ENCODE data around the gene FFAR4. TPM values are rescaled to one million over a fixed set of nuclear protein-coding genes. Genes with fewer than 3 reads are reported as not detected.

Gene FFAR4
- total RNA-seq, 1 donor from 2014 or later = not detected

DNA sequence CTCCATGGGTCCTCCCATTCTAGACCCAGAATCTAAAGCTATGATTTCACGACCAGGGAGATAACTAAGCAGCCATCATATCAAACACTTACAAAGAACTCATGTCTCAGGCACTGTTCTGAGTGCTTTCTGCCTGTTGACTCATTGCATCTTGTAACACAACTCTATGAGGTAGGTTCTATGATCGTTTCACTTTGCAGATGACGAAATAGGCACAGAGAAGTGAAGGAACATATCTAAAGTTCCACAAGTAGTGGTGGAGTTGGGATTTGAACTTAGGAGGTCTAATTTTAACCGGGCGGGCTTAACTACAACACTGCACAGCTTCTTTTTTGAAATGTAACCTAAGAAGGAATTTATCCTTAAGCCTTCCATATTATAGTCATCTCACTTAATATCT lies 31.7 kb downstream of the FFAR4 start:
- DNase-seq (ENCODE audit: extremely low read depth, low read depth, low spot score) = no peak

DNA sequence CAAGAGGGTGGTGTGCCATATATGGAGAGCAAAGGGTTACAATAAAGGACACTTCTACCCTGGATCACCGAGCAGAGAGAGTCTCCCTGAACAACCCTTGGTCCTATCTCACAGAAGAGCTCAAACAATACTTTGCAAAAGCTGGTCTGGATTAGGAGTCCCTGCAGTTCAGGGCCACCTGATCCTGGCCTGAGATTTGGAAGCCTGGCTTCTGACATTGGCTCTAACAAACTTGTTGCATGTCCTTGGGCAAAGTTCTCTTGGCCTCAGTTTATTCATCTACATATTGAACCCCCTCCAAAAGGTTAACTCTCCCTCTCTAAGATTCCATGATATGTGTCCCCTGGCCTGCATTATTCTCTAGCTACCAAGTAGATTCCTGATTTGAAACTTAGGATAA lies 32.9 kb downstream of the FFAR4 start:
- no peak for DNase-seq (ENCODE audit: extremely low read depth, low read depth, low spot score)

DNA sequence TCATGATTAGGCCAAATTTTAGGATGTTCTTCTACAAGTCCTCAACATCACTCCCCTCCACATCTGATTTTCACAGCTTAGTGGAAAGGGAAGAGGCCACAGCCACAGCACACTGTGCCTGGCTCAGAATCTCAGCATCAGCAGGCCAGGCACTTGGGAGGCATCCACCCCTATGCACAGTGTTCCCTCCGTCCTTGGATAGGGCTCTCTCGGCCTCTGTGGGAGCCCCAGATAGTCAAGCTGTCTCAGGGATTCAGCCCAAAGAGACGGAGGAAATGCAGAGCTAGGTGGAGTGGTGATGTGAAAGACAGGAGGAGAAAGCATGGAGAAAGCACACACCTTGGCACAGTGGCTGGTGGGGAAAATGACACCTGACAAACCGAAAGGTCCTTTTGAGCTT lies 33.3 kb downstream of the FFAR4 start:
- DNase-seq (ENCODE audit: extremely low read depth, low read depth, low spot score) = no peak

DNA sequence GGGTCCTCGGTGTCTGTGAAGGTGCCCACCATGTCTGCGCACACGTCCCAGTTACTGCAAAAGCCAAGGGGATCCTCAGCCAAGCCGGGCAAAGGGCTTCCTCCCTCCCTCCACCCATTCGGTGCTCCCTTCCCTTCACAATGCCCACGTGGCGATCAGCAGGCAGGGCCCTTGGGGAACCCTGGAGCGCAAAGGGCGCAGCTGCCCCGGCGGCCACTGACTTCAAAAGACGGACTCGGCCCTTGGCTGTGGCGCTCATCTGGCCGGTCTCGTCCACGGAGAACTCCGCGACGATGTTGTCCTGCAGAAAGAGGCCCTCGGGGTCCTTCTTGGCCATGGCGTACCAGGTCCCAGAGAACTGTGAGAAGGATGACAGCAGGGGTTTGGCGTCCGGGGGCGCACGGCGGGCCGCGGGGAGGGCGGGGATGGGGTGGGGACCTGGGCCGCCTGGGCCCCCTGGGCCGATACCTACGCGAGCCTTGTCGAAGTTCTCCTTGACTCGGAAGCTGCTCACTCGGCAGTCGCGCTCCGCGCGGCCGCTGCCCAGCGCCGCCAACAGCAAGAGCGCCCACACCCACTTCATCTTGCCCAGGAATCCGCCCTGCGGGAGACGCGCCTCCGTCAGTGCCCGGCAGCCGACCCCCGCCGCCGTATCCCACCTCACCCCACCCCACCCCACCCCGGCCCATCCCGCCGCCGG lies 34.1 kb downstream of the FFAR4 start:
- no peak for DNase-seq (ENCODE audit: extremely low read depth, low read depth, low spot score)

DNA sequence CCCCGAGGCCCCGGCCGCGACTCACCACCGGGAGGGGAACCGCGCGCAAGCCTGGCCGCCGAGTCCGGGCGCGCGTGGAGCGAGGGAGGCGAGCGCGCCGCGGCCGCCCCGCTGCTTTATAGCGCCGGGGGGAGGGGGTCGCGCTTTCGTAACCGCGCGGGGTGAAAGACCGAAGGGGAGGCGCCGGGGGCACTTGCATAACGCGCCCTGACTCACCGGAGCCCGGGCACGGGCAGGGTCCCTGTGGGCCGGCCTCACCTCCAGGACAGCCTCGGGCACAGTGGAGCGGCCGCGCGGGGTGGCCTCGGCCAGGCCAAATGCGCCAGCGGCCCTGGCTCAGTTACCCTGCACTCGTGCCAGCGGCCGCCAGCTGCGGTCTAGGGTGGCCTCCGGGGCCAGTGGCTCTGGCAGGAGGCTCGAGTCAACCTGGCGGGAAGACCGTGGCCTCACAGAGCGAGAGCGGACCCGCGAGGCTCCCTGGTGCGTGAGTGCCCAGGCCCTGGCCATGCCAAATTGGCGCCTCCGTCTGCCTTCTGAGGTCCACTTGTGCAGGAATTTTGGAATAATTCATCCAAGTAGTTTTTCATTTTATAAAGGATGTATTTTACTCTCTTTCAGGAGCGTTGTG lies 34.8 kb downstream of the FFAR4 start, which contains the start of gene RBP4:
Gene RBP4 (minus strand): TSS at position 90 of the 628 bp plus-strand sequence. CDS start 207 bp downstream, outside the sequence.
- DNase-seq (ENCODE audit: extremely low read depth, low read depth, low spot score) = no peak

DNA sequence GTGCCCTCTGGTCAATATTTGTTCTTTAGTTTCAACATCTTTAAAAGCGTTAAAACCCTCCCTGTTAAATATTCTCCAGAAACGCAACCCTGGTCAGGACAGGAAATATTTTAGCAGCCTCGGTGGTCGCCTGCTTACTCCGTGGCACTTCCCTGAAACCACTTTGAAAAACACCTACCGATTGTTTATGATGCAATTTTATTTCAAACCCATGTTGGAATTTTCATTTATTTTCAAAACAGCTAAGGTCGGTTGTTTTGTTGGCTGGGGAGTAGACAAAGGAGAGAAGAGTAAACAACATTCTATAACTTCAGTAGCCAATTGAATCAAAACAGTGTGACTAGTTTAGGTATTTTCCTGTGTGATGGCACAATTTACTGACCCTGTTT lies 35.3 kb downstream of the FFAR4 start:
- DNase-seq (ENCODE audit: extremely low read depth, low read depth, low spot score) = no peak

DNA sequence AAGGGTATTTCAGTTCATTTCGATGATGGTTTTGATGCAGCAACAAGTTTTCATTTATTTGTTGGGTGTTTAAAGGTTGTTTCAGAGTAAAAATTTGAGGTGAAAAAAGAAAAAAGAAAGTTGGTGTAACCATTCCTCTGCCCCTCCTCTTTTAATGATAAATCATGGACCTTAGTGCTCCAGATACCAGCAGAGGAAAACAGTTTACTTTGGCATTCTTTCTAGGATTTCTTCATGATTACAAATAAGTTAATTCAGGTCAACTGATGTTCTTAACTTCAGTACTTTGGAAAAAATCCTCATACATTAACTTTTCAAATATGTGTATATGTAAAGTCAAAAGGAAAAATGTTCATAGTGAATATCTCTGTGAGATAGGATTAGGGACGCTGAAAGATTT lies 36.6 kb downstream of the FFAR4 start:
- no peak for DNase-seq (ENCODE audit: extremely low read depth, low read depth, low spot score)

DNA sequence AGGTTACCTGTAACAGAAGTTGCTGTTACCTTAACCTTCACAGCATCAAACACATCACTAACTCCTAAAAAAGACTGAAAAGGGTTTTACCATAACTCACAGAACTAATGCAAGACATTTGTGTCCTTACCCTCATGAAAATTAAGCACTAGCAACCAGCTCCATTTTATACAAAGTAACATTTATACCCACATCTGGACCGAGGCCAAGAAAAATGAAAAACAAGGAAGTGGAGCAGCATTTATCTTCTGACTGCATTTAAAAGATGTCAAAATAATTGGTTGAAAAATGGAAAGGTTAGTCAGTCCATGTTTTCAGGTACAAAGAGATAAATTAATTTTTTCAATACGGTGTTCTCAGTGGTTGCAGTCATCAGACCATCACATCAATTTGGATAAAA lies 37.7 kb downstream of the FFAR4 start:
- no peak for DNase-seq (ENCODE audit: extremely low read depth, low read depth, low spot score)

DNA sequence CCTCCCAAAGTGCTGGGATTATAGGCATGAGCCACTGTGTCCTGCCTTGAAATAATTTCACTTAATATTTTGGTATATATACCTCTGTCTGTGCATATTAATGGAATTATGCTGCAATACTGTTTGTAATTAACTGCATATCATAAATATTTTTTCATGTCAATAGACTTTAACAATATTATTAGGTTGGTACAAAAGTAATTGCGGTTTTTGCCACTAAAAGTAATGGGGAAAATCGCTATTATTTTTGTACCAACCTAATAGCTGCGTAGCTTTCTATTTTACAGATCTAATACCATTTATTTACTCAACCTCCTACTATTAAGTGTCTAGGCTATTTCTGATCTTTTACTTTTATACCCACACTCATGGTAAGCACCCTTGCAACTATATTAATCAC lies 42.0 kb downstream of the FFAR4 start:
- no peak for DNase-seq (ENCODE audit: extremely low read depth, low read depth, low spot score)

DNA sequence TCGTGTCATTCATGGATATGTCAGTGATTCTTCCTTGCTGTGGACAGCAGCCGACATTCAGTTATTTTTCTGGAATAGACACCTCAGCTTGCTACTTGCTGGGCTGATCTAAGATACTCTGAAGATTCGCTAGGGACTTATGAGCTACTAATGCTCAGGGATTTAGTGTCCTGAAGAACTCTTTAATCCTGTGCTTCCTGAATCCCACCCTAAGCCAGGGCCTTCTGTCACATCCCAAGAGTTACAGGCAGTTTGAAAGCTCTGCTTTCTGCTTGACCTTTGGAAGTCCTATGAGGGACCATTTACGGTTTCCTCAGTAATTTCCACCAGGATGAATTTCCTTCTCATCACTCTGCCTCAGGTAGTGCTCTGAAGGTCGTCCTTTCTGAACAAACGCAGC lies 45.8 kb downstream of the FFAR4 start, which contains the start of gene PDE6C:
Gene PDE6C (plus strand): TSS at position 227 of the 400 bp plus-strand sequence. CDS start 189 bp downstream, outside the sequence.
- no peak for DNase-seq (ENCODE audit: extremely low read depth, low read depth, low spot score)

DNA sequence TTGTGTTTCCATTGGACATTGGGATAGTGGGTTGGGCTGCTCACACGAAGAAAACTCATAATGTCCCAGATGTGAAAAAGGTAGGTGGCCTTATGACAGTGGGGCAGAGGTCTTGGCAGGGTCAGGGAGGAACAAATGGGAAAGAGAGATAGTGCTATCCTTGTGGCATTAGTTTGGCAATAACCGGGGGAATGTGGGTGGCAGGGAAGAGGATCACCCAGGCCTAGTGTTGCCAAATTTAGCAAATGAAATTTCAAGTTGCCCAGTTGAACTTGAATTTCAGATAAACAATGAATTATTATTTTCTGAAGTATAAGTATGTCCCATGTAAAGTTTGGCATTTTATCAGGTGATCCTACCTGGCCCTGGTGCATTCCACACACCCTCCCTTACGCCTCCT lies 46.7 kb downstream of the FFAR4 start:
- no peak for DNase-seq (ENCODE audit: extremely low read depth, low read depth, low spot score)

DNA sequence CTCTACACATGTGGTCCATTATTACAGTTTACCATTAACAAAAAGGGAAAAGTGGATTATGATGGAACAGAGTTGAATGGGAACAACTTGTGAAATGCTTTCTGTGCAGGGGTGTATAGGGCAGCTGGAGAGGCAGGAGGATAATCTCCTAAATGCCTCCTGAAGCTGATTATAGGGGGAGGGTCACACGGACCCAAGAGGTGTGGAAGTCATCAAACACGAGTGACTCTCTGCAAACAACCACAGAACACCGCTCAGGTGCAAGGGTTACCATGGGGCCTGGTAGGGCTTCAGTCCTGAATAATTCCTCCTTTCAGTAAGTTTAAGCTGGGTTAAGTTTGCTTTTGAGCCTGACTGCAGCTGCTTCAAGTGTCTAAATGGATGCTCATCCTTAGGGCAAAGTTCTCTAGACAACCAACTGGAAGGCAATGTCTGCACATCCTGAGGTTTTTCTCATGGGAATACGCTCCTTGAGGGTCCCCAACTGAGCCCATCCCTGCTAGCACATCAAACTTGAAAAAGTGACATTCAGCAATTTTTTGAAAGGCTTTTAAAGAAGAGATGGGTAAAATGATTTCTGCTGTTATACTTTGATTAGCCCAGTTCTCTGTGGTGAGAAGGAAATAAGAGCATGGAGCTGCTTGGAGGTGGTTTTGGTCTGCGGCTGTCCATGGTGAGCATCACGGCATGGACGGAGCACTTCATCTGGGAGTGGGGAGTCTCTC lies 47.8 kb downstream of the FFAR4 start:
- no peak for DNase-seq (ENCODE audit: extremely low read depth, low read depth, low spot score)

DNA sequence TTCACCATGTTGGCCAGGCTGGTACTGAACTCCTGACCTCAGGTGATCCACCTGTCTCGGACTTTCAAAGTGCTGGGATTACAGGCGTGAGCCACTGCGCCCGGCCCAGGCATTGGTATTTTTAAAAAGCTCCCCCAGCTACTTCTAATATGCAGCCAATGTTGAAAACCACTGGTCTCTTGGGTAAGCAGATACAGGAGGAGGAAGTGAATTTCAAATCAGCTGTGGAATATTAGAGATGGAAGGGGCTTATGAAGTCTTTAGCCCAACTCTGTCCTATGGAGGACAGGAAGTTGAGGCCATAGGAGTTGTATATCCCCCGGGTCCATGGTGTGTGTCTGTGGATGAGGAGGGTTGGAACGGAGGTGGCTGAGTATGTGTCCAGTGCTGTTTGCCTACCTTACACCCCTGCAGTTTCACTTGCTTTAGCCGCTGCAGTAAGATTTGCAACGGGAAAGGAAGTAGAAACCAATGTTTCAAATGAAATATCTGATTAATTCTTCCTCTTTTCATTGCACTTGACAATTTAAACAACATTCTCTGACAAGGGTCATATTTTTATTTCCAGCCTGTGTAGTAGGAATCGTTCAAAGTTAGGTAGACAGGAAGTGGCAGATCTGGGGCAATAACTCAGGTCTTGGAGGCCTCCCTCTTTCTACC lies 49.2 kb downstream of the FFAR4 start:
- DNase-seq (ENCODE audit: extremely low read depth, low read depth, low spot score) = no peak

DNA sequence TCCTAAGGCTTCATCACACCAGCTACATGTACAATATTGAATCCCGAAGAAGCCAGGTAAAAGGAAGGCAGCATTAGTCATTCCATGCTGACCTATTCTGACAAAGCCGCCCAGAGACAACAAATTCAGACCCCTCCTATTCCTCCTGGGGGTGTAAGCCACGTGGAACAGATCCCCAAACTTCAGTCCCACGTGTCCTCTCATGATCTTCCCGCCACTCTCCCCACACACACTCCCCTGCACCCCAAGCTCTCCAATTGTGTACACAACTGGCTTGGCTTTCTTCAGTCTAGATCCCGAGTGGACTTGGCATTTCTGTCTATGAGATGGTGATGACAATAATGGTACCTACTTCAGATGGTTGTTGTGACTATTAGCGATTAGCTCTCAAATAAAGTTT lies 54.5 kb downstream of the FFAR4 start:
- DNase-seq (ENCODE audit: extremely low read depth, low read depth, low spot score) = no peak

DNA sequence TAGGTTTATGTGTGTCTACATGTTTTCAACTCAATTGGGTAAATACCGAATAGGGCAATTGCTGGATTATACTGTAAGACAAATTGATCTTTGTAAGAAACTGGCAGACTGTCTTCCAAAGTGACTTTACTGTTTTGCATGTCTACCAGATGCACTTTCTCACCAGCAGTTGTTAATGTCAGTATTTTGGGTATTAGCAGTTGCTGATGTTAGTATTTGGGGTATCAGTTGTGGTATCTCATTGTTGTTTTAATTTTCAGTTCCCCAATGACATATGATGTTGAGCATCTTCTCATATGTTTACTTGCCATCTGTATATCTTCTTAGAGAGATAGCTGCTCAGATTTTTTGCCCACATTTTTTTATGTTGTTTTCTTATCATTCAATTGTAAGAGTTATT lies 56.5 kb downstream of the FFAR4 start:
- DNase-seq (ENCODE audit: extremely low read depth, low read depth, low spot score) = no peak

DNA sequence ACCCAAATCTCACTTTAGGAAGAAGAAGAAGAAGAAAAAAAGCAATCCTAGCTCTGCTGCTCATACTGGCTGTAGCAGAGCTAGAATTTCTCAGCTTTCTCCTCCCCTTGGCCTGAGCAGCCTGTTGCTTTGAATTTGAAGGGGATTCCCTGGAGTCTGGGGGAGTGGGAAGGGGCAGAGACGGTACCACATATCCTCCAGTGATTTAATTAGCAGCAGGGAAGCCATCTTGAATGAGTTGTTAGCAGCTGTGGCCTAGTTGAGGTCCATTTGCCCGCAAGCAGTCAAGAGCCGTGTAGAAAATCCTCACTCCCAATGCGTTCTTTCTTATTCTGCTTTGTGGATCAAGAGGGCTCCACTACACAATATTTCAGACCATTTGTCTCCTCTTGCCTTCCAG lies 62.4 kb downstream of the FFAR4 start:
- no peak for DNase-seq (ENCODE audit: extremely low read depth, low read depth, low spot score)

DNA sequence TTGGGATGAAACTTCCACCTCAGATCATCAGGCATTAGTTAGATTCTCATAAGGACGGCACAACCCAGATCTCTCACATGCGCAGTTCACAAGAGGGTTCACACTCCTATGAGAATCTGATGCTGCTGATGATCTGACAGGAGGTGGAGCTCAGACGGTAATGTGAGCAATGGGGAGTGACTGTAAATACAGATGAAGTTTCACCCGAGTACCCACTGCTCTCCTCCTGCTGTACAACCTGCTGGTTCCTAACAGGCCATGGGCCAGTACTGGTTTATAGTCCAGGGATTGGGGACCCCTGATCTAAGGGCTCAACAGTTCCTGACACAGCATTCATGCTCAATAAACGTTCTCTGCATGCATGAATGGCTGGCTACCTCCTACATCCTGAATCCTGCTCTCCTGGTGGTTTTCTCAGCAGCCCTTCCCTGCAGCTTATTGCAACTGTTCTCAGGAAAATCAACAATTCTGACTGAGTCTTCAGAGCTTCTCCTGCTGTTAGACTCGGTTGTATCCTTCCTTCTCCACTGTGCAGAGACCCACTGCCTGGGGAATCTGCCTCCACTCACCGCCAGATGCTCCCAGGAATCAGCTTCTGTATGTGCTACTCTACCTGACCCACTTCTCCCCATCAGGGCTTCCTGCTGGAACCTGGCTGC lies 63.3 kb downstream of the FFAR4 start:
- no peak for DNase-seq (ENCODE audit: extremely low read depth, low read depth, low spot score)

DNA sequence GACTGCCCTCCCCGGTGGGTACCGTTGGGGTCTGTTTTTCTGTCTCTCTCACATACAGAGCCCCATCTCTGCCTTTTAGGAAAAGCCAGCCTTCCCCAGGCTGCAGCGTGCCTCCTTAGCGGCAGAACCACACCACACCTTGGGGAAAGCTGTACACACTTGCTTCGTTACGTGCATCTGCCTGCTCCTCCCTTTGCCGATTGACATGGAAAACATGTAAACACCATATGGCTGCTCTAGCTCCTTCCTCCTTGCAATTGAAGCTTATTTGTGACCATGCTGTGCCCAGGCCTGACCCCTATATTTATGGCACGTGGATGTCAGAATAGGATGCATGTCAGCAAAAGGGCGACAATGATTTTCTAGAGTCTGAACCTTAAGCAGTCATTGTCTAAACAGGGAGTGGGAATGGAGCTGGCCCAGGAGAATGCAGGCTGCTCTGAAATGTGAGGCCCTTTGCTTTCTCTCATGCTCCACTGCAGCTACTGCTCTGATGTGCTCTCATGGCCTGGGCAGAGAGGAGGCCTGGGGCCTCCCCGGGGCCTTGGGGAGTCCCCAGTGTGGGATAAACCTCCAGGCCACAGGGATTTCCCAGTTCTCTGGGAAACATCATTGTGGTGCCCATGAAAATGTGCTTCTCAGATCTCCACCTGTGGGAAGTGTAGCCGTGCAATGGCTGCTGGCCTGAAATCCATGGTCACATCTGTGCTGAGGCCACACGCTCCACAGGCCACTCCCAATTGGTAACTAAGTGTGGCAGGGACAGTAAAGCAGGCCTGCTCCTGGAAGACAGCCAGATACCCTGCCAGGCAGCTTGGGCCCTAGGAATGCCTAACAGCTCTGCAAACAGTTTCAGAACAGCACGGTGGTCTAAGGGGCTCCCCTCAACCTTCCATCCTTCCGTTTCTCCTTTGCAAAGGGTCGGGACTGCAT lies 64.4 kb downstream of the FFAR4 start:
- no peak for DNase-seq (ENCODE audit: extremely low read depth, low read depth, low spot score)

Measured in glomerular endothelial cell (primary cell).